Activated T-cell treated with anti-CD3 and anti-CD28 coated beads, Interleukin-2, amount 50 U/mL, for 1 hour (primary cell): Measurements from ENCODE around the gene PLXNA4.

ENCODE experiments used
- DNase-seq: peaks from one replicate; pipeline ENCODE4 v3.0.0-alpha.2; 2020

The PLXNA4 gene

DNA sequence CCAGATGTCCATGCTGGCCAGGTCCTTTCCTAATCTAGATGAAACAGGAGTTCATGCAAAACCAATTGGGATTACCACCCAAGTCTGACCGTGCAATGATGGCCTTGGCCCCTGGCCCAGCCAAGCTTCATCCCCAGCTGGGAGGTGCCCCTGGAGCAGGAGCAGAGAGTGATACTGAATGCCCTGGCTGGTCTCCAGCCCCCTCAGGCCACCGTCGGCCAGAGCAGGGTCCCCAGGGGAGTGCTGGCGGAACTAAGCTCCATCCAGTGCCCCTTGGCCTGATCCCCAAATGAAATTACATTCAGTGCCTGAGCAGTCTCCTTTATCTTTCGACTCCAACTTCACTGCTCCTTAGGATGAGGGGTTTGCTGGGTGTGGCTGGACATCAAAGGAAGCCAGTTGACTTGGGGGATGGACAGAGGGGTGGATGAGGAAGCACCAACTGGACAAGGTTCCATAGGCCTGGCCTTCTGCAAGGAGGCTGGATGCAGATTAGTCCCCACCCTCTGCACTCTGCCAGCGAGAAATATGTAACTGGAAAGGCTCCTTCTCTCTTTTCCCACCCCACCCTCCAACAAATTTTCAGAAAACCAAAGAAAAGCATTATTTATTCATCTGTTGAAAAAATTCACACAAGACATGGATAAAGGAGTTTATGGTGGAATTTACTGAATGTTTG is 275.5 kb downstream of the PLXNA4 start:
- no peak for DNase-seq

DNA sequence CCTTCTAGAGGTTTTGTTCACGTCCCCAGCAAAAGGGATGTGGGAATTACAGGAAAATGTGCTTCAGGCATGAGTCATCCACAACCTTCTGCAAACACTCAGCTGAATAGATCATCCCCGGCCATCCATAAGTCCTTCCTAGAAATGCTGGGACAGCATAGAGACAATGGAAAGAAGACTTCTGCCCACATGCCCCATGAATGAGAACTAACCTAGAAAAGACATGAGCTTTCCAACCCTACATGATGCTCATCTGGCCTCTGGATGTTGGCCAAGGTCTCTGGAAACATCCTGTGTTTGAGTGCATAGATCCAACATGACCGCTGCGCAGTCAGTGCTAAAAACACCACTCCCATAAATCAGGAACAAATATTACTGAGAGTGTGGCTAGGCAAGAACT is 277.5 kb downstream of the PLXNA4 start:
- DNase-seq: no peak

DNA sequence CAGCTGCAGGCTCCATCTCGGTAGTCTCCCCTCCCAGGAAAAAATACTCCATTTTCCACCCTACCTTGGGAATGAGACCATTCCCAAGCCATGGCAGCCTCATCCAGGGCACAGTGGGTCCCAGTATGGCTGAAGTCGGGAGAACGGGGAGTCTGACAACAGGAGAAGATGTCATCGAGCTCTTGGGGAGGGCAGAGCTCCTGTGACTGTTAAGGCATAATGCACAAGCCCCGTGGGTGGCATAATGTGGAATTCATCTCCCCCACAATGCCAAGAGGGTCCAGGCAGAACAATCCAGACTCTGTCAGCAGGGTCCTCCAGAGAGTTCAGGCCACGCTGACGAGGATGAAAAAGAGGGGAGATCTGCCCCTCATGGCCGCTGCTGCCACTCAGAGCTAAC is 279.4 kb downstream of the PLXNA4 start:
- DNase-seq: no peak

DNA sequence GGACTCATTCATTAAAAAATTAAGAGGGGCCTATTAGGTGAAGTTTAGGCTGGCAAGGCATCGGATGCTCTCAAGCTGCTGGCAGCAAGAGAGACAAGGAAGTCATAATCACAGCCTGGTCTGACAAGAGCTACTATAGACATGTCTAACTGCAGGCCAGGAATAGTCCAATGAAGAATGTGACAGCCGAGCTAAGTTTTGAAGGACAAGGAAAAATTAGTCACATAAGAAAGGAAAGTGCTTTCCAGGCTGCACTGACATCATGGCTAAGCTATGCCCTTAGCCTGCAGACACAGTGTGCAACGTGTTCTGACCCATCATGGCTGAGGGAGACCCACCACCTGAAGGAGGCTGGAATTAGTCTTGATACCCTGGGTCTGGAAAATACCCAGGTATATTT is 281.1 kb downstream of the PLXNA4 start:
- no peak for DNase-seq

DNA sequence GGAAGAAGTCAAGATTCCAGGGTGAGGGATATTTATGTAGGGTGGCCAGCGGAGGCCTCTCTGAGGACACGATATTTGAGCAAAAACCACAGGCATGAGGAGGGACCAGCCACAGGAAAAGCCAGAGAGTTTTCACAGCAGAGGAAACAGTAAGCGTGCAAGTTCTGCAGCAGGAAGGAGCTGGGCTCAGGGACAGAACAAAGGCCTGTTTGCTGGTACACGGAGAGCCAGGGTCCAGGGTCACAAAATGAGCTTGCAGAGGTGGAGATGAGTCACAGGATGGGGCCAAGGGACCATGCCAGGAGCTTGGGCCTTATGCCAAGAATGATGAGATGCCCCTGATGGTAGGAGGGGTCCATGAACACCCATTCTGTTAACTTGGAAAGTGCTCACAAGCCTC is 283.5 kb downstream of the PLXNA4 start:
- no peak for DNase-seq

DNA sequence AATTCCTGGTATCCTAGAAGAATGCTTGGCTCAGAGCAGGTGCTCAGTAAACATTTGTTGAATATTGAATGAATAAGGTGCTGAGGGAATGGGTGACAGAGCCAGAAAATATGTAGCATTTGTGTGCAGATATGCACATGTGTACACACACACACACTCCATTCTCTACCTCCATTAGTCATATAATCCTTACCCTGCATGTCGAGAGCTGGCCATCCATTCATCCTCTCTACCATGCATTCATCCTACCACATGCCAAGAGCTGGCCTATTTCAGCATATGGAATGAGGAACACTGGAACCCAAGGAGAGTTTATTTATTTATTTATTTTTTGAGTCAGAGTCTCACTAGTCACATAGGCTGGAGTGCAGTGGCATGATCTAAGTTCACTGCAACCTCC is 284.8 kb downstream of the PLXNA4 start:
- DNase-seq: no peak

DNA sequence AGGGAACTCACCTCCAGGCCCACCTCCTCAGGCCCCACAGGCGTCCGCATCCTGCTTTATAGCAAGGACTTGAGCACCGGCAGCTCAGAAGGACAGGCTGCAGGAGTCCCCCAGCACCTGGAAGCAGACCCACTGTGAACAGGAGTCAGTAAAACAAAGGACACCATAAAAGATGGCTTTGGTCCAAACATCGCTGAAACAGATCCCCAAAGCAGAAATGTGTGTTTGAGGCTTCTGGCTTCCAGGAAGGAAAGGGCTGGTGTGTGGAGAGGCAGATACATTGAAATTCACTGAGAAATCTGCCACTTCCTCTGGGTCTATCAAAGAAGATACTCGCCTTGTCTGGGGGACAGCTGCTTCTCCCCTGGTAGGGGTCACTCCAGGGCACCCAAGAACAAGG is 286.2 kb downstream of the PLXNA4 start:
- no peak for DNase-seq

DNA sequence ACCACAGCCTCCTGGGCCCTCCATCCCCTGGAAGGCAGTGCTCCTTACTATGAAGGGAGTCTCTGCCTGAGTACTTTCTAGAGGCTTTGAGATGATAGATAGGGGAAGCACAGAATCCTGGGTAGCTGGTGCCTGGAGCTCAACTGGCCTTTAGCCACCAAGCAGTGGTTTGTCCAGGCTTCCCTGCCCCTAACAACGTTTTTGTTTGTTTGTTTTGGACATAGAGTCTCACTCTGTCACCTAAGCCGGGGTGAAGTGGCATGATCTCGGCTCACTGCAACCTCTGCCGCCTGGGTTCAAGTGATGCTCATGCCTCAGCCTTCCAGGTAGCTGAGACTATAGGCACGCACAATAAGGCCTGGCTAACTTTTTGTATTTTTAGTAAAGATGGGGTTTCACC is 289.4 kb downstream of the PLXNA4 start:
- no peak for DNase-seq

DNA sequence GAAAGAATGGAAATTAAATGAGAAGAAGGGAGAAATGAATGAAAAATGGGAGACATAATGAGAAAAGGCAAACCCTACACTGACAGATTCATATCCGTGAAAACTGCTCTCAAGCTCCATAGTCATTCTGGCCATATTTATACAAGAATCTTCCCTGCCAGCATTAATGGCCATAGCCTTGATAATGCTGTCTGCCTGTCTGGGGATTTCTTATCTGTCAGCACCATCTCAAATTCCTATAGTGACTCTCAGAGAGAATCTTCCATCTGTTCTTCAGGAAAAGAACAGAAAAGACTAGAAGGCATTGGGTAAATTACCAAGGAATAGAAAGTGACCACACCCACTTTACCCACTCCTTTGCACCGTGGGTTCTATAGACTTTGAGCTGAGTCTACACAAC is 295.9 kb downstream of the PLXNA4 start:
- DNase-seq: no peak

DNA sequence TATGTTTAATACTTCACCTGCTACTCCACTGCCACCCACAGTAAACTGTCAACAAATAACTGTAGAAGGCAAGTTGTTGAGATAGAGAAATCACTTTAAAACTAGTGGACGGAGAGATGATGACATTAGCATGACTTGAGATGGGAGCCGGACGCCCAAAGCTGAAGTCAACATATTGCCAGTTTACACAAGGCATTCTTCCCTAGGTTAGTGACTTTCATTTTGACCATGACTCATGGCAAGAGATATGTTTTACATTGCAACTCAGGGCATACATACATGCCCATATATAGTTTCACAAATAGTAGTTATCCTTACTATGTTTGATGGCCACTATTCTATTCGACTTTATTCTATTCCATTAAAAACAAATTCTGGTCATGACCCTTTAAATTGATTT is 296.6 kb downstream of the PLXNA4 start:
- DNase-seq: no peak

DNA sequence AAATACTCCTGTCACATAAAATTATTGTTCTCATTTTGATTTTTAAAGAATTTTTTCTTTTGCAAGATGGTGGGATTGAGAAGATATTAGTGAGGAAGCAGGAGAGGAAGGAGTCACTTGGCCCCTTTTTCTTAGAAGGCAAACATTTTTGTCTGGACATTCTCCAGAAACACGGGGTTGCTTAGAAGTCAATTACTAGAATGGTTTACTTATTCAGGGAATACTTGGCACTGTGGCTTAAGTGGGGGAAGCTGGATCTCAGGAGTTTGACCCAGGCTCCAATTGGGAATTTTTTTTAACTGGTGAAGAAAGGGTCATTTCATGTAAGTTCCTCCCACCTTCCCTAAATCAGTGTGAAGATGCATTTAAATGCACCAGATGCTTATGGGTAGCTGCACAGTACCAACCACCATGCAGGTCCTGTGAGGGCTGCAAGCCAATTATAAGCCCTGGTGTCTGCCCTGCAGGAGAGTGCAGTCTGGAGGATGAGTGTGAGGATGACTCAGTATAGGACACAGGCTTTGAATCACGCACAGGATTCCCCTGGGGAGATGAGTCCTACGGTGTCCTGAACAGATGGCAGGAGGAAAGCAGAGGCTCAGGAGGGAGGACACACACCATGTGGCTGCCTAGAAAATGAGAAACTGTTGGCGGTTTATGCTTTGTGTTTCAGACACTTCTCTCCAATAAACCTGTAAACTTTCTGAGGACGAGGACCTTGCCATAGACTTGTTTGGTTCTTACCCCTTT is 299.1 kb downstream of the PLXNA4 start:
- no peak for DNase-seq

DNA sequence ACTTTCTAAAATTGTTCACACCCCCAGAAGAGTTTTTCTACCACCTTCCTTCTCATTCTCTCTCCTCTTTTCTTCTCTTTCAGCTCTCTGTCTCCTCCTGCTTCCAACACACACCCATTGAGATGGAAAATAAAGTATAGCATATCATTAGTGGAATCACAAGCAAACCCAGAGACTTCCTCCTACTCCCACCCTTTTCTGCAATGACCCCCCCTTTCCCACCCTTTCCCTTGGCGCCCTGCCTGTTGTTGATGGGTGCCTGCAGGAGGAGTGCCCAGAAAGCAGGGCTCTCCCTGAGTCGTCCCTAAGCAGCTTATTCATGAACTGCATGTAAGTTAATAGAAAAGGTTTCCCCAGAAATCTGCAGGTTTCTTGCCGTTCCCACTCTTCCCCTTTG is 300.0 kb downstream of the PLXNA4 start:
- no peak for DNase-seq

DNA sequence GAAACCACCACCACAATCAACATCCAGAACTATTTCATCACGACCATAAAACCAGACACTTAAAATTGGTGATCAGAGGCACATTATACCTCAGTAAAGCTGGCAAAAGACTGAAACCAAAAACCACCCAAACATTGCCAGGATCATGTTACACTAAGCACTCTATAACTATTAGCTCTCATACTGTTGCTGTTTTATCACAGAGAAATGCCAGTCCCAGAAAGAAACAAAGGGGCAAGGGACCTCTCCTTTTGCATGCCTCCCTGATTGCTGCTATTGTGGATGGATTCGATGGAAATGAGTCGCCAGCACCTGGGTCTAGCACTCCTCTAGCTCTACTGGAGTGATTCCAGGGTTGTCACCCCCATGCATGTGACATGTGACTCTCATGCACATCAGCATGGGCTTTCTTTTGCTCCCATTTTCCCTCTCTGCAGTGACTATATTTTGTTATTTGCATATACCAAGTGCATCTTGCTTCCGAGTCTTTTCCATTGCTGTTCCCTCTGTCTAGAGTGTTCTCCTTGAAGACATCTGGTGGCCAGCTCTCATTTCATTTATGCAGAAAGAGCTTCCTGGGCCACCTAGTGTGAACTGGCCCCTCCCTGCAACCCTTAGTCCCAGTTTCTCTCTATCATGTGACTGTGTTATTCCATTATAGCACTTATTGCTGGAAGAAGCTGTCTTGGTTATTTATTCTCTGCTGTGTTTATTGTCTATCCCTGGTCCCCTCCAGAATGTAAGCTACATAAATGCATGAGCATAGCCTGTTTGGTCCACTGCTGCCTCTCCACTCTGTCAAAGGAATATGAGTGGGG is 300.6 kb downstream of the PLXNA4 start:
- no peak for DNase-seq

DNA sequence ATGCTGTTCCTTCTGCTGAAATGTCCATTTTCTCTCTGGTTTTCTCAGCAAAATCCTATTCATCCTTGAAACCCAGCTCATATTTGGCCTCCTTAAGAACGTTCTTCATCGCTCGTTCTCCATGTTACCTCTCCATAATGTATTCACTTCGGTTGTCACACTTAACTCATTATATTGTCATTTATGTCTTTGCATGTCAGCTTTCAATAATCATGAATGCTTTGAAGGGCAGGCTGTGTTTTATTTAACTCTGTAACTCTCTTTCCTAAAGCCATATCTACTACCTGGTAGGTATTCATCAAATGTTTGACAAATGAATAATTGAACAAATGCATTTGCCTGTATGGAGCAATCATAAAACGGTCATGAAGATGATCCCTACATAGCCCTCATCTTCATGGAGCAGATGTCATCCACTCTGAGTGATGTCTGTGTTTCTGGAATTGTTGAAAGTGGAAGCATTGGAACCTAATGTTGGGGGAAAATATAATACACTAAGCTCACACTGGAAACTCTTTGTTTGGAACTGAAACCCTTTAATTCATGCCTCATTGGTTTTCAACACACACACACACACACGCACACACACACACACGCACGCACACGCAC is 303.4 kb downstream of the PLXNA4 start:
- no peak for DNase-seq

DNA sequence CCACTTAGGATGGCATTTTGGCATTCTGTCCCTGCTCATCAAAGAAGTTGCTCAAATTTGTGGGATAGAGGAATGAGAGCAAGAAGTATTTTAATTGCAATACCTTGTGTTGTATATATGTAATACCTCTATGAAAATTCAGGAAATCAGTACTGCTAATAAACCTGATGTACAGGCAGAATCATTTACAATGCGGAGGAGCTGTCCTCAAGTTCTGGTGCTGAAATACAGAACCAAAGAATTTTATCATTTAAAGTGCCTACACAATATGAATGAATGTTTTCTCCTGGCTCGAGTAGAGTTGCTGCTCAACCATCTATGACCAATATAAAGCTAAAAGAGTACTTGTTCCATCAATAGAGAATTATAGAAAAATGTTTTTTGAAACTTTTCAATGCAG is 305.8 kb downstream of the PLXNA4 start:
- DNase-seq: no peak

DNA sequence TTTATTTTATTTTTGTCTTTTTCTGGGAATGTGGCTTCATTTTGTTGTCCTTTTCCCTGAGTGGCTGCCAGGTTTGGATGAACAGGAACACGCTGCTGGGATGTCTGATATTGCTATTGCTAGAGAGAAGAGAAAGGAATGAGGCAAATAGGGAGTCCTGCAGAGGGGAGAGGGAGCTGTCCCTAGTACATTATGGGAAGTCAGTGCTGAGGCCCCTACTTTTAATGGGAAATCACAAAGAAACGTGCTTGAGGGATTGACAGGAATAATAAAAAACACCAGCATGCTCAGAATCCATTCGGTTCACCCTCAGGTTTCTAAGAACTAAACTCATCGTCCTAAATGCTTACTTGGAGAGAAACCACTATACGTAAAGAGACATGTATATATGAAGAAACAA is 306.6 kb downstream of the PLXNA4 start:
- DNase-seq: no peak

DNA sequence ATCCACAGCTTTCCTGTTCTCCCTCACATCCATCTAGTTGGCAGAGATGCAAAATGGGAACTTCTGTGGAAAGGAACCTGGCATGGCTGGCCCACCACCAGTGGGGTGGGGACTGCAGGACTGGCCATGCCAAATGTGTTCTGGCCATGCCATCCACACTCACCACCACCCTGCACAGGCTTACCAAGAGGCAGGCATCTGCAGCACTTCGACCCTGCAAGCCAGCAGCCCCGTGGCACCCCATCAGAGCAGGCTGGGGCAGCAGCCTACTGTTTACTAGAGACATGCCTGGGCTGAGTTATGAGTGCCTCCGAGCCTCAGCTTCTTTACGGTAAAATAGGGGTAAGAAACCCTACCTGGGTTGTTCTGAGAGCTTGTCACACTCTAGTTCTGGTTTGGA is 313.1 kb downstream of the PLXNA4 start:
- DNase-seq: no peak

DNA sequence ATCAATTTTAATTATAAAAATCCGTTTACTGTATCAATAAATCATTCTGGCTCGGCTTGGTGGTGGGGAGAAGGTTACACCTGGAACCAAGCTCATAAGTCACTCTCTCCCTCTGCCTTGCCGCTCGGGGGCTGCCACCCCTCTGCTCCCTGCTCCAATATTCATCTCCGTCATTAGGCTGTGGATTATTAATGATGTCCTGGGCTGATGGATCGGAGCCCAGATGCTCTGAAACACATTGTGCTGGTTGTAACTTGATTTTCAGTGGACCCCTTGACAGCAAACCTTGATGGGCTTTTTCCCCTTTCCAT is 314.2 kb downstream of the PLXNA4 start:
- no peak for DNase-seq

DNA sequence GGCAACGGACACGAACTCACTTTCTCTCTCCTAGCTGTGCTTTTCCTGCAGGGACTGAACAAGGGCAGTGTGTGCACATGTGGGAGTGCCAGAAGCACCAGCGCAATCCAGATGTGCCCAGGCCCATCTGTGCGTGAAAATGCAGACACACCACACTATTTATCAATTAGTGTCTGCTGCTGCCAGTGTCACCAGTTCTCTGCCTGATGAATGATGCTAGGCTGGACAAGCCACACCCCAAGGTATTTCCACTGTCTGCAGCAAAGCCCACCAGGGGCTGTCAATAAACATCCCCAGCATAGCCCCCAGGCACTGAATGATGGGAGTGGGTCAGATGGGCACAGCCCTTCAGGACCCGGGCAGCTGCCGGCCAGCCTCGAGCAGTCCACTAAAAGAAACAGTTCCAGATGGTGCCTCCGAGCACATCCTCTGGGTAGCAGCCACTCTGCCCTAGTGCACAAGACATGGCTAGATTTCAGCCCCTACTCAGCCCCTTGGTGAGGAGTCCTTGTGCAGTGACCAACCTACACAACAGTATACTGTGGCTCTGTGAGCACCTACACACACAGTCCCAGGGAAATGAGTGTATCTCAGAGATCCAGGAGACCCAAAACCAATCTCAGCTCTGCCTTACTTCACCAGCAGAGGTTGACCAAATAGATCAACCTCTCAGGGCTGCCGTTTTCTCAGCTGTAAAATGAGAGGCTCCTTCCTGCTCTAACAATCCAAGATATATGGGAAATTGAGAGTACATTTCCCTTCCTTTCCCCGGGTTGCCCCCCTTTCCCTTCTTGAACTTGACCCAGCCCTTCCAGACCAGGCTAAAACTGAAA is 314.7 kb downstream of the PLXNA4 start:
- no peak for DNase-seq

DNA sequence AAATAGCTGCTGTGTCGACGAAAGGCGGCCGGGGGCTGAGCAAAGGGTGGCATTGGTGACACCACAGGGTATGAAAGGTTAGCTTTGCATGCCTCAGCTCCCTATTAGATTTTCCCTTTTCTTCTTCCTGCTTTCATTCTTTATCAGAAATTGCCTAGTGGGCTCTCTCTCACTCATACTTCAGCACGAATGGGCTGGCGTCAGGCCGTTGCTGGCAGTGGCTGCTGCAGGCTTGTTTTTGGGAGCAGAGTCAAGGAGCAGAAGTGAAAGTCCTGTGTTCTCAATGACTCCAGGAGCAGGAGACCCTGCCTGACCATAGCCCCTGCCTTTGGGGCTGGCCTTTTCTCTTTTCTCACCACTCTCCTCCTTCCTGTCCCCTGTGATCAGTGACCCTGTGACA is 318.0 kb downstream of the PLXNA4 start:
- no peak for DNase-seq

DNA sequence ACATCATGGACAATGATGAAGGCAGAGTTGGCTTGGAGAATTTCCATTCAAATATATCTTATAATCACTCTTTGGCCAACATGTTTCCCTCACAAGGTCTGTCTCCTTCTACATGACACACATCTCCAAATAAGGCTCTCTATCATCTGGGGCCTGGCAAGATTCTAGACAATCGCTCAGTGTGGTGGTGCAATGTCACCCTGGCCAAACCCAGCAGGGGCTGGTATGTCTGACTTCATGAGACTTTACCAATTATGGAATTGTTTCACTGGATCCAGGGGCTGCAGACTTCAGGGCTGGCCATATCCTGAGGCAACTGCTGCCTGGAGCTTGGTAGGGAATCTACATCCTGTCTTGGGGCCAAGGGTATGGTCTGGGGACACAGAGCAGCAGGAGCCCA is 319.0 kb downstream of the PLXNA4 start:
- no peak for DNase-seq

DNA sequence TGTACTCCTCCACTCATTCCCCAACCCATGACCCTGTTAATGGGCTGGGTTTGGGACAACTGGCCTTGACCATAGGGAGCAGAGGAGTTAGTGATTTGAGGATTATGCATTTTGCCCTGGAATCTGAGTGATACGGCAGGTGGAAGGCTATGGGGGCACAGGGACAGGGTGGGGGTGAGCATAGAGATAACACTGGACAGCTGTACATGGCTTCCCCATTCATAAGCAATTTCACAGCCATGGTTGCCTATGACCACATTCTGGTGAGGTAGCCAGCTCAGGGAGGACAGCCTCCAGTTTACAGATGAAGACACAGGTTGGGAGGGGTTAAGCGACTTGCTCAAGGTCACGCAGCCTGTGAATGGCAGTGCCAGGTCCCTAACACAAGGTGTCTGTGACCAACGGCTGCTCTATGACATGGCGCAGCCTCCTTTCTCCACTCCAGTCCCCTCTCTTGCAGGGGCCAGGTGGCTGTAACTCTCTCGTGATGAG is 319.5 kb downstream of the PLXNA4 start:
- DNase-seq: no peak

DNA sequence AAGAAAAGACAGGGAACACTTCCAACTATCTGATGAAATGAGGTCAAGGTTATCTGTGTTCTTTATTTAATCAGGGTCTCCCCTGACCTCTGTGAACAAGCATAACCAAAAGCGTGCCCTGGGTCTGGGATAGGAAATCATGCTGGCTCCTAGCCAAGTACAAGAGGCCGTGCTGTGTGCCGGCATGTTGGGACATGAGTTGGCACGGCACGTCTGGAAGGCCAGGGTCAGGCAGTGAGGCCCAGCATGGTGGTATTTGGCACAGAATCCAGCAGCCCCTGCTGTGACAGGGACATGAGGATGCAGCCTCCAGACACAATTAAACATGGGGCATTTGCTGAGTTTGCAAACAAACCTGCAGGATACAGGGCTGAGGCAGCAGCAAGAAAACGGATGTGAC is 320.4 kb downstream of the PLXNA4 start:
- no peak for DNase-seq
